Activated CD8-positive, alpha-beta T cell treated with anti-CD3 and anti-CD28 coated beads, Interleukin-2, amount 10 ng/mL, durations not matched to agents 7 days and 5 days (primary cell): Measurements from ENCODE around the gene NR6A1. TPM values are rescaled to one million over a fixed set of nuclear protein-coding genes. Genes with fewer than 3 reads are reported as not detected.

Source experiments
- ATAC-seq: fragments of 150-1000 bp; cut with Tn5 transposase; one replicate; pipeline ENCODE4 v1.10.0; 2021; ENCODE audit warnings: moderate library complexity
- CTCF ChIA-PET: fragments of 350-600 bp; sonication (Branson Sonifier 250); formaldehyde crosslinking; loops from one replicate; lab custom pipeline; 2021; ENCODE audit warnings: antibody characterized with exemption; lab: Charles Lee
- POLR2A ChIA-PET: fragments of 350-600 bp; sonication (Branson Sonifier 250); formaldehyde crosslinking; loops from one replicate; lab custom pipeline; 2021; ENCODE audit warnings: antibody characterized with exemption; lab: Charles Lee
- DNase-seq: peaks from one replicate; pipeline ENCODE4 v3.0.0-alpha.2; 2020
- H3K27ac Mint-ChIP-seq: one replicate; pipeline ENCODE4 v1.8.0; 2021; ENCODE audit warnings: mild to moderate bottlenecking, mixed read lengths
- H3K27me3 Mint-ChIP-seq: one replicate; pipeline ENCODE4 v1.8.0; 2021; ENCODE audit warnings: low read depth, mixed read lengths
- H3K36me3 Mint-ChIP-seq: one replicate; pipeline ENCODE4 v1.8.0; 2021; ENCODE audit warnings: low read depth, mixed read lengths
- H3K4me1 Mint-ChIP-seq: one replicate; pipeline ENCODE4 v1.8.0; 2021; ENCODE audit warnings: low read depth, mixed read lengths
- H3K4me3 Mint-ChIP-seq: one replicate; pipeline ENCODE4 v1.8.0; 2021; ENCODE audit warnings: mild to moderate bottlenecking, mixed read lengths
- H3K9me3 Mint-ChIP-seq: one replicate; pipeline ENCODE4 v1.8.0; 2022; ENCODE audit warnings: mixed read lengths; ENCODE audit not compliant: insufficient read depth
- total RNA-seq, 2 experiments: library from RNA; stranded (reverse); gene quantifications; one replicate each; pipeline ENCODE4 v1.2.3, GENCODE V29; 2021

Gene NR6A1
- total RNA-seq, 2 experiments from 2014 or later, result 0.18 to 0.26 TPM

GRCh38 chr9:124808246-124808956 lies 37.3 kb upstream of the NR6A1 start:
- Mint-ChIP-seq H3K9me3 (no peaks in the 10 kb centered on the region), H3K4me3 (no peak overlapping the region), H3K36me3 (no peaks in the 10 kb centered on the region), H3K27me3 (no peaks in the 10 kb centered on the region), H3K27ac (no peak overlapping the region), H3K4me1 (no peaks in the 10 kb centered on the region)
- DNase-seq (no peak), ATAC-seq (no peak)
- CTCF ChIA-PET, result interaction anchor here (0.9 kb wide), 1 partner anchor 45 kb away, joined by 3 read pairs; the partner anchor contains the start of gene WDR38
- POLR2A ChIA-PET, result no interaction called here

GRCh38 chr9:124805186-124805585 lies 34.1 kb upstream of the NR6A1 start:
- Mint-ChIP-seq H3K4me3 (no peak overlapping the region), H3K36me3 (no peaks in the 10 kb centered on the region), H3K9me3 (no peaks in the 10 kb centered on the region), H3K27ac (no peak overlapping the region), H3K4me1 (no peaks in the 10 kb centered on the region), H3K27me3 (peaks cover 9% of the 10 kb centered on the region)
- no peak for ATAC-seq
- ChIA-PET CTCF (no interaction called here), POLR2A (no interaction called here)
- no peak for DNase-seq

- no peak for DNase-seq
- Mint-ChIP-seq H3K27ac (no peak overlapping the region), H3K36me3 (no peaks in the 10 kb centered on the region), H3K9me3 (no peaks in the 10 kb centered on the region), H3K27me3 (peaks cover 9% of the 10 kb centered on the region), H3K4me1 (no peaks in the 10 kb centered on the region), H3K4me3 (no peak overlapping the region)
- ChIA-PET POLR2A (no interaction called here), CTCF (no interaction called here)
- no peak for ATAC-seq
These were observed 32.8 kb upstream of the NR6A1 start for GRCh38 chr9:124803911-124804310.

GRCh38 chr9:124802426-124802825 lies 31.3 kb upstream of the NR6A1 start:
- Mint-ChIP-seq H3K4me1 (no peaks in the 10 kb centered on the region), H3K27me3 (peaks cover 9% of the 10 kb centered on the region), H3K36me3 (no peaks in the 10 kb centered on the region), H3K27ac (no peak overlapping the region), H3K9me3 (no peaks in the 10 kb centered on the region), H3K4me3 (no peak overlapping the region)
- ChIA-PET POLR2A (no interaction called here), CTCF (interaction anchor here (1.4 kb wide), 1 partner anchor 50 kb away, joined by 4 read pairs; no protein-coding TSS in a partner anchor)
- ATAC-seq (no peak), DNase-seq (no peak)

GRCh38 chr9:124801356-124801755 lies 30.2 kb upstream of the NR6A1 start:
- Mint-ChIP-seq H3K27me3 (peaks cover 9% of the 10 kb centered on the region), H3K4me3 (no peak overlapping the region), H3K27ac (no peak overlapping the region), H3K36me3 (no peaks in the 10 kb centered on the region), H3K4me1 (no peaks in the 10 kb centered on the region), H3K9me3 (no peaks in the 10 kb centered on the region)
- ChIA-PET CTCF (interaction anchor here (1.1 to 1.5 kb wide), 3 partner anchors 27 to 51 kb away, joined by 4 to 5 read pairs (median 4); no protein-coding TSS in a partner anchor), POLR2A (interaction anchor here (0.5 kb wide), 1 partner anchor 39 kb away, joined by 3 read pairs; no protein-coding TSS in a partner anchor)
- ATAC-seq (no peak), DNase-seq (no peak)

GRCh38 chr9:124800306-124801259 lies 29.5 kb upstream of the NR6A1 start:
- Mint-ChIP-seq H3K4me3 (no peak overlapping the region), H3K36me3 (no peaks in the 10 kb centered on the region), H3K9me3 (no peaks in the 10 kb centered on the region), H3K27me3 (peaks cover 9% of the 10 kb centered on the region), H3K27ac (no peak overlapping the region), H3K4me1 (no peaks in the 10 kb centered on the region)
- ChIA-PET POLR2A (interaction anchor here (0.5 kb wide), 1 partner anchor 38 kb away, joined by 3 read pairs; no protein-coding TSS in a partner anchor), CTCF (interaction anchor here (1.1 to 1.5 kb wide), 3 partner anchors 26 to 52 kb away, joined by 4 to 5 read pairs (median 4); no protein-coding TSS in a partner anchor)
- no peak for ATAC-seq
- no peak for DNase-seq

- no peak overlapping the region for H3K27ac Mint-ChIP-seq
- H3K27me3 Mint-ChIP-seq, result peaks cover 9% of the 10 kb centered on the region
- CTCF ChIA-PET, result no interaction called here
- H3K4me1 Mint-ChIP-seq, result no peaks in the 10 kb centered on the region
- H3K4me3 Mint-ChIP-seq, result no peak overlapping the region
- no peak for DNase-seq
- POLR2A ChIA-PET, result no interaction called here
- no peaks in the 10 kb centered on the region for H3K36me3 Mint-ChIP-seq
- H3K9me3 Mint-ChIP-seq, result no peaks in the 10 kb centered on the region
- ATAC-seq, result no peak
These were observed 28.3 kb upstream of the NR6A1 start for GRCh38 chr9:124799274-124800006.

GRCh38 chr9:124797343-124798103 lies 26.4 kb upstream of the NR6A1 start:
- Mint-ChIP-seq H3K36me3 (no peaks in the 10 kb centered on the region), H3K4me3 (no peak overlapping the region), H3K4me1 (no peaks in the 10 kb centered on the region), H3K9me3 (no peaks in the 10 kb centered on the region), H3K27me3 (peaks cover 11% of the 10 kb centered on the region), H3K27ac (no peak overlapping the region)
- no peak for ATAC-seq
- CTCF ChIA-PET, result interaction anchor here (1.7 kb wide), 1 partner anchor 55 kb away, joined by 7 read pairs; no protein-coding TSS in a partner anchor
- POLR2A ChIA-PET, result no interaction called here
- no peak for DNase-seq

- no peaks in the 10 kb centered on the region for H3K36me3 Mint-ChIP-seq
- peaks cover 8% of the 10 kb centered on the region for H3K27me3 Mint-ChIP-seq
- no peak overlapping the region for H3K27ac Mint-ChIP-seq
- ChIA-PET CTCF (interaction anchor here (1.0 to 1.9 kb wide), 6 partner anchors 10 to 179 kb away, joined by 3 to 7 read pairs (median 6); partner anchors contain the start of gene WDR38), POLR2A (interaction anchor here (0.9 kb wide), 1 partner anchor 371 kb away, joined by 3 read pairs; no protein-coding TSS in a partner anchor)
- DNase-seq, result no peak
- H3K9me3 Mint-ChIP-seq, result no peaks in the 10 kb centered on the region
- H3K4me1 Mint-ChIP-seq, result no peaks in the 10 kb centered on the region
- ATAC-seq, result no peak
- no peak overlapping the region for H3K4me3 Mint-ChIP-seq
These were observed 24.8 kb upstream of the NR6A1 start for GRCh38 chr9:124795881-124796431.

- Mint-ChIP-seq H3K27me3 (peaks cover 2% of the 10 kb centered on the region), H3K36me3 (no peaks in the 10 kb centered on the region), H3K9me3 (no peaks in the 10 kb centered on the region), H3K4me1 (no peaks in the 10 kb centered on the region), H3K4me3 (no peak overlapping the region), H3K27ac (no peak overlapping the region)
- ChIA-PET CTCF (interaction anchor here (1.0 to 1.9 kb wide), 3 partner anchors 21 to 178 kb away, joined by 3 to 7 read pairs (median 7); partner anchors contain the start of gene WDR38), POLR2A (no interaction called here)
- ATAC-seq (peak; percentile 33), DNase-seq (no peak)
These were observed 23.9 kb upstream of the NR6A1 start for GRCh38 chr9:124794902-124795491.
